Measurements from ENCODE around the gene NPL.

NPL gene, protein sequence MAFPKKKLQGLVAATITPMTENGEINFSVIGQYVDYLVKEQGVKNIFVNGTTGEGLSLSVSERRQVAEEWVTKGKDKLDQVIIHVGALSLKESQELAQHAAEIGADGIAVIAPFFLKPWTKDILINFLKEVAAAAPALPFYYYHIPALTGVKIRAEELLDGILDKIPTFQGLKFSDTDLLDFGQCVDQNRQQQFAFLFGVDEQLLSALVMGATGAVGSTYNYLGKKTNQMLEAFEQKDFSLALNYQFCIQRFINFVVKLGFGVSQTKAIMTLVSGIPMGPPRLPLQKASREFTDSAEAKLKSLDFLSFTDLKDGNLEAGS

DNA sequence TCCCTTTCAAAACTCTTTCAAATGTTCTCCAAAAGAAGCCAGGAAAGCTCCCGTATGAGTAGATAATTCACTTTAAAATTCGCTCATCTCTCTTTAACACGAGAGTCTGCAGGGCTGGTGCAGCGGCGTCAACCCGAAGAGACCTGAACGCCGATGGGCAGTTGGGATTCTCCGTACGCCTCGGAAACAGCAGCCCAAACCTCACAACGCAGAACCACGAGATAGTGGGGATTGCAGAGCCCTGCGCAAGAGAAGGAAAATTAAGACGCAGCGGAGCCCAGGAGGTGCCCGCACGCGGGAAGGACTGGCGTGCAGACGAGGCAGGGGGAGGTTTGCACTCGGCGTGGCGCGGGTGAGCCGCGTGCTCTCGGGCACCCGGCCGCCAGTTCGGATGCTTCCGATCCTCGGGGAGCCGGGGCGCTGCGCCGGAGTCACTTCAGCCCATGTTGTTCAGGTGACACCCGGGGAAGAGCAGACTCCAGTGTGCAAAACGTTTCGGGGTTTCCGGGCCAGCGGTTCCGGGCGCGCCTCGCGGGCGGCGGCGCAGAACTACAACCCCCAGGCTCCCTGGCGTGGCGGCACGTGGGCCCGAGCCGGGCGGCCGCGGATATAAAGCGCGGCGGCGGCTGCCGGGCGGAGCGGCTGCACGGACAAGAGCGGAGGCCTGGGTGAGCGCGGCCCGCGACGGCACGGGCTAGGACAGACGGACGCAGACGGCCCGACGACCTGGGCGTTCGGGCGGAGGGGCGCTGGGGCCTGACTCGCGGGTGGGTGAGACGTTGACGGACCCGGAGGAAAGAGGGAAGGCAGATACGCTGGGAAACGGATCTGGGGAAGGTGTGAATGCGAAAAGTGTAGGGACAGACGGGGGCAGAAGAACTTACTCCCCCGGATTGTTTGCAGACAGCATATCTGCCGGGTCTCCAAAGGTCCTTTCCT lies at the start of gene NPL:
Gene NPL (plus strand): TSS at position 636 of the 939 bp plus-strand sequence. CDS start 4,599 bp downstream, outside the sequence.
- Histone ChIP-seq H3K36me3 (ENCODE audit: control insufficient read depth, insufficient read depth, low read length, severe bottlenecking) (no peaks in the 10 kb centered on the region), H3K9ac (ENCODE audit: low read length) (peak within 1 kb of the TSS; percentile 89), H3K4me3 (ENCODE audit: low read length) (peak within 1 kb of the TSS; percentile 89), H3K27me3 (replicated peaks; ENCODE audit: control insufficient read depth, insufficient read depth, low read length) (no peaks in the 10 kb centered on the region), H3K4me1 (ENCODE audit: control insufficient read depth, insufficient read depth, low read length) (peaks cover 14% of the 10 kb centered on the region), H3K9me3 (ENCODE audit: control insufficient read depth, low read length) (no peaks in the 10 kb centered on the region)
- DNase-seq (ENCODE audit: low read depth), result peak; percentile 91

DNA sequence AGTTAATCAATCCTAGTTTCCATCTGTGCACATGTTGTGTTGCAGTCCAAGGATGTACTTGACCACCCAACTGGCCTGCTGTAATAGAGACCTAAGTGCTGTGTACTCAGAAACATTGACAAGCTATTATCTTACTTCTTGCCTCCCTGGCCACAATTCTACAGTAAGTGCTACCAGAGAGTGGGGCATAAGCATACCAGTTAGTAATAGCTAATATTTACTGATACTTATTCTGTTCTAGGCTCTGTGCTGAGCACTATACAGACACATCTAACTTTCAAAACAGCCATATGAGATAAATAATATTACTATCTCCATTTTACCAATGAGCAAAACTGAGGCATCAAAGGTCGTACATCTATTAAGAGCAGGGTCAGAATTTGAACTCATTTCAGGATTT lies 49.5 kb upstream of the NPL start:
- H3K27me3 ChIP-seq (replicated peaks; ENCODE audit: control insufficient read depth, insufficient read depth, low read length), result no peaks in the 10 kb centered on the region
- H3K9me3 ChIP-seq (ENCODE audit: control insufficient read depth, low read length), result peaks cover 6% of the 10 kb centered on the region
- DNase-seq (ENCODE audit: low read depth), result no peak
- no peak overlapping the region for H3K4me3 ChIP-seq (ENCODE audit: low read length)
- H3K36me3 ChIP-seq (ENCODE audit: control insufficient read depth, insufficient read depth, low read length, severe bottlenecking), result no peaks in the 10 kb centered on the region
- no peak overlapping the region for H3K9ac ChIP-seq (ENCODE audit: low read length)
- H3K4me1 ChIP-seq (ENCODE audit: control insufficient read depth, insufficient read depth, low read length), result no peaks in the 10 kb centered on the region

DNA sequence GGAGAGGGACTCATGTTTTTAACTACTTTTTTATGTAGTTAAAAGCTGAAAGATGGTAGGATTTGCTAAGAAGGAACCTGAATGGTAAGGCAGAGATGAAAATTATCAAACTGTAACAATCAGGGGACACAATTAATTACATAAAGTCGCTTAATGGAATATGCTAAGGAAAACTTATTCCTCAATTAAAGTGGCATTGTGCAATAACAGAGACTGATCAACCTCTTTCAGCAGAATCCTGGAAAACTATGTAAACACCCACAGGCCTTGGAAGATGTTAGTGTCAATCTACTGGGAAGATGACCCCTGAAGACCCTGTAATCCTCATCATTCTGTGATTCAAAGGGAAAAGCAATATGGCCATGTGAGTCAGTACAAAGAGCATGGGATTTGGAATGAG lies 46.8 kb upstream of the NPL start:
- no peak overlapping the region for H3K4me3 ChIP-seq (ENCODE audit: low read length)
- no peaks in the 10 kb centered on the region for H3K27me3 ChIP-seq (replicated peaks; ENCODE audit: control insufficient read depth, insufficient read depth, low read length)
- no peaks in the 10 kb centered on the region for H3K36me3 ChIP-seq (ENCODE audit: control insufficient read depth, insufficient read depth, low read length, severe bottlenecking)
- H3K9me3 ChIP-seq (ENCODE audit: control insufficient read depth, low read length), result no peaks in the 10 kb centered on the region
- H3K9ac ChIP-seq (ENCODE audit: low read length), result no peak overlapping the region
- no peak for DNase-seq (ENCODE audit: low read depth)
- H3K4me1 ChIP-seq (ENCODE audit: control insufficient read depth, insufficient read depth, low read length), result no peaks in the 10 kb centered on the region

DNA sequence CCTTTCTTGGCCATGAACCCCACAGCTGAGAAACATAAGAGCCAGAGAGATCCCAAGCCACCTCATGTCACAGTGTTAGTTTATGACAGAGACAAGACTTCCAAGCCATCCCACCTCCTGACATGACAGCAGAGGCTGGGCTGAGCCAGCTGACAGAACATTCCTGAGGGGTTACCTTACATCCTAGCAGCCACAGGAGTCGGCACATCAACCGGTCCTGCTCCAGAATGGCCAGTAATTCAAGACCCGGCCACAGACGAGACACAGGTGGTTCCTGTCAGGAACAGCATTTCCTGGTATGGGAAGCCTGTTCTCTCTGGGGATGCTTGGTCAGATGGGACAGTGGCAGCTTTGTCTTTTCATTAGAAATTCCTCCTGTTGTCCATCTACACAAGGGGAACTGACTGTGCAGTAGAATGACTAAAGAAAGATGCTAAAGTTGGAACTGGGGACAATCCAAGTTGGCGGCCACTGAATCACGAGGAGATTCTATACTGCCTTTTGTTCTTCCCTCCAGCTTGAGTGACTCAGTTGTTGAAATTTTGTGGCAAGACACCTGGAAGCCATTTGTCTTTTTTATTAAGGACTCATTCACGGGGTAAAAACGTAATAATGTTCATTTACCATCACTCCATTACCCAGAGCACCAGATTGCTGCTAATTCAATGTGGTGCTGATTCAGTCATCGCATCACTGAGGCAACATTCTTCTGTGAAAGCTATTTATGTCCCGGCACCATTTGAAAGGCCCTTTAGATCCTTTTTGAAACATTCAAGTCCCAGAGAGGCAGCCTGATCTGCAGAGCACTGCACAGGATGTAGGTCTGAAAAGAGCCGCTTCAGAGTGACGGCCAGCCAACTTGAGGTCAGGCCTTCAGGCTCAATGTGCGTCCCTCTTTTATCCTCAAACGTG lies 37.2 kb upstream of the NPL start:
- Histone ChIP-seq H3K4me1 (ENCODE audit: control insufficient read depth, insufficient read depth, low read length) (no peaks in the 10 kb centered on the region), H3K36me3 (ENCODE audit: control insufficient read depth, insufficient read depth, low read length, severe bottlenecking) (no peaks in the 10 kb centered on the region), H3K27me3 (replicated peaks; ENCODE audit: control insufficient read depth, insufficient read depth, low read length) (peaks cover 11% of the 10 kb centered on the region), H3K9ac (ENCODE audit: low read length) (no peak overlapping the region), H3K4me3 (ENCODE audit: low read length) (no peak overlapping the region), H3K9me3 (ENCODE audit: control insufficient read depth, low read length) (no peaks in the 10 kb centered on the region)
- DNase-seq (ENCODE audit: low read depth), result no peak

DNA sequence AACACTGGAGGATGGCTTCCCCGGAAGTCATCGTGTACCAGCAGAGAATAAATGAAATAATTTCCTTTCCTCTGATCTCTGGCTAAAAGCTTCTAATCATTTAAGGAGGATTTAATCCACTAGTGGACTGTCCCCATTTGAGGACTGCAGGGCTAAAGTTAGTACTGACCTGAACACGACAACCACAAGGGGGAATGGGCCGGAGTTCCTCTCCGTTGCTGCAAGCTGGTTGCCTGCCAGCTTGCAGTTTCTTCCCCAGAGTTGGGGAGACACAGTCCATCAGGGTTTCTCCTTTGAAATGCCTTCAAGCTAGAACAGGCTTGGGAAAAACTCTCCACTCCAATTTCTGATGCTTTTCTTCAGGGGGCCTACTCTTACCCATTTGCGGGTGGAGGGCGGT lies 35.5 kb upstream of the NPL start:
- no peaks in the 10 kb centered on the region for H3K9me3 ChIP-seq (ENCODE audit: control insufficient read depth, low read length)
- no peak overlapping the region for H3K9ac ChIP-seq (ENCODE audit: low read length)
- no peaks in the 10 kb centered on the region for H3K4me1 ChIP-seq (ENCODE audit: control insufficient read depth, insufficient read depth, low read length)
- H3K4me3 ChIP-seq (ENCODE audit: low read length), result no peak overlapping the region
- H3K27me3 ChIP-seq (replicated peaks; ENCODE audit: control insufficient read depth, insufficient read depth, low read length), result peaks cover 11% of the 10 kb centered on the region
- H3K36me3 ChIP-seq (ENCODE audit: control insufficient read depth, insufficient read depth, low read length, severe bottlenecking), result no peaks in the 10 kb centered on the region
- no peak for DNase-seq (ENCODE audit: low read depth)

DNA sequence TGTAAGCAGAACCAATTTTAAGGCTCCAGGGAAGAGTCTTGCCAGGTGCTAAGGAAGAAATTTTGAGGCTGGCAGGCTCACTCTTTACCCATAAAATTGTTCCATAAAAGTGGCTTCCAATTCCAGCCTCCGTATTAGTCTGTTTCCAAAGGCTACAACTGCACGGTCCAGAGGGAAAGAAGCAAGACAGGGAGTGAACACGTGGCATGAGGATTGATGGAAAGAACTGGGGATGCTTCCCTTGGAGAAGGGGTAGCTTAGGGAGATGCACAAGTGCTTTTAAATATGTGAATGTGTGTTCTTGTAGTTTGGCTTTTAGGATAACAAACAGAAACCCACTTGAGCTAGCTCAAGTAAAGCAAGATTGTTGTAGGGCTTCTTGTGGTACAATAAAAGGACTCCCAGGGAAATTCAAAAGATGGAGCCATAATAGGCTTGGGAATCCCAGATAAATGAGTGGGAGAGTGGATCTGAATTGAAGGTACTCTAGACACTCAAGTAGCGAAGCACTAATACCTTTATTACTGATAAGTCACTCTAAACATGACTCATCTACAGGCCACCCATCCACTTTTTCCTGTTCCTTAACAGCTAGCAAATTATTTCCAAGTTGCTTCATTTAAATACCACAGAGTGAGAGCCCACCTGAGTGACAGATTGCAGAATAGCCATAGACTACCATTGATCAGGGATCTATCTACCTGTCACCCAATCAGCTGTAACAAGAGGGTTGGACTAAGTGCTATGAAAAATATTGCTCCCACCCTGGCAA lies 34.8 kb upstream of the NPL start:
- Histone ChIP-seq H3K9me3 (ENCODE audit: control insufficient read depth, low read length) (no peaks in the 10 kb centered on the region), H3K27me3 (replicated peaks; ENCODE audit: control insufficient read depth, insufficient read depth, low read length) (peaks cover 11% of the 10 kb centered on the region), H3K36me3 (ENCODE audit: control insufficient read depth, insufficient read depth, low read length, severe bottlenecking) (no peaks in the 10 kb centered on the region), H3K9ac (ENCODE audit: low read length) (no peak overlapping the region), H3K4me1 (ENCODE audit: control insufficient read depth, insufficient read depth, low read length) (no peaks in the 10 kb centered on the region), H3K4me3 (ENCODE audit: low read length) (no peak overlapping the region)
- DNase-seq (ENCODE audit: low read depth), result no peak

DNA sequence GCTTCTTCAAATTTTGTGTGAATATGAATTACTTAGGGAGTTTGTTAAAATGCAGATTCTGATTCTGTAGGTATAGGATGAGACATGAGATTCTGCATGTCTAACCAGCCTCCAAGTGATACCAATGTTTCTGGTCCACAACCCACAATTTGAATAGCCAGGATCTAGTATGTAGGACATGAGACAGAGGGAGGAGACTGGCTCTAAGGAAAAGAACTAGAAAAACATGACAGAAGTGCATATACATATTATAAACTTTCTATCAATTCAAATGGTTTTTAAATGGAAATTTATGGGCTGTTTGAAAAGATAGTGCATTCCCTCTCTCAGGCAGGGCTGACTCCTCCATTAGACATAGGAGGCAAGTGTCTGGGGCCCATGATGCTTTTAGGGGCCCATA lies 33.9 kb upstream of the NPL start:
- DNase-seq (ENCODE audit: low read depth), result no peak
- Histone ChIP-seq H3K36me3 (ENCODE audit: control insufficient read depth, insufficient read depth, low read length, severe bottlenecking) (no peaks in the 10 kb centered on the region), H3K4me3 (ENCODE audit: low read length) (no peak overlapping the region), H3K9me3 (ENCODE audit: control insufficient read depth, low read length) (no peaks in the 10 kb centered on the region), H3K4me1 (ENCODE audit: control insufficient read depth, insufficient read depth, low read length) (no peaks in the 10 kb centered on the region), H3K9ac (ENCODE audit: low read length) (no peak overlapping the region), H3K27me3 (replicated peaks; ENCODE audit: control insufficient read depth, insufficient read depth, low read length) (peaks cover 11% of the 10 kb centered on the region)

DNA sequence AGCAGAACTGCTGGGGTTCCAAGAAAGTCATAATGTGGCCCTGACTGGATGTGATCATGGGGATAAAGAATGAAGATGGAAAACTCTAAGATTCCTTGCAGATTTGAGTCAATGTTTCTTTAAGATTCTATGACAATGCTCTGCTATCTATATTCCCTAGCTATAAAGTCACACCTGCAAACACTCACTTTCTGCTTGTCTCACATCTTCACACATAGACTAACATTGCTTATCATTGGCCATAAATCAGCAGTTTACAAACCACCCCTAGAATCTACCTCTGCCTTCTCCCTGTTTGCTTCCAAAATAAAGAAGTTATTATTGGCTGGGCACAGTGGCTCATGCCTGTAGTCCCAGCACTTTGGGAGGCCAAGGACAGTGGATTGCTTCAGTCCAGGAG lies 33.1 kb upstream of the NPL start:
- Histone ChIP-seq H3K4me1 (ENCODE audit: control insufficient read depth, insufficient read depth, low read length) (no peaks in the 10 kb centered on the region), H3K27me3 (replicated peaks; ENCODE audit: control insufficient read depth, insufficient read depth, low read length) (peaks cover 11% of the 10 kb centered on the region), H3K9me3 (ENCODE audit: control insufficient read depth, low read length) (peaks cover 4% of the 10 kb centered on the region), H3K4me3 (ENCODE audit: low read length) (no peak overlapping the region), H3K36me3 (ENCODE audit: control insufficient read depth, insufficient read depth, low read length, severe bottlenecking) (no peaks in the 10 kb centered on the region), H3K9ac (ENCODE audit: low read length) (no peak overlapping the region)
- DNase-seq (ENCODE audit: low read depth), result no peak

DNA sequence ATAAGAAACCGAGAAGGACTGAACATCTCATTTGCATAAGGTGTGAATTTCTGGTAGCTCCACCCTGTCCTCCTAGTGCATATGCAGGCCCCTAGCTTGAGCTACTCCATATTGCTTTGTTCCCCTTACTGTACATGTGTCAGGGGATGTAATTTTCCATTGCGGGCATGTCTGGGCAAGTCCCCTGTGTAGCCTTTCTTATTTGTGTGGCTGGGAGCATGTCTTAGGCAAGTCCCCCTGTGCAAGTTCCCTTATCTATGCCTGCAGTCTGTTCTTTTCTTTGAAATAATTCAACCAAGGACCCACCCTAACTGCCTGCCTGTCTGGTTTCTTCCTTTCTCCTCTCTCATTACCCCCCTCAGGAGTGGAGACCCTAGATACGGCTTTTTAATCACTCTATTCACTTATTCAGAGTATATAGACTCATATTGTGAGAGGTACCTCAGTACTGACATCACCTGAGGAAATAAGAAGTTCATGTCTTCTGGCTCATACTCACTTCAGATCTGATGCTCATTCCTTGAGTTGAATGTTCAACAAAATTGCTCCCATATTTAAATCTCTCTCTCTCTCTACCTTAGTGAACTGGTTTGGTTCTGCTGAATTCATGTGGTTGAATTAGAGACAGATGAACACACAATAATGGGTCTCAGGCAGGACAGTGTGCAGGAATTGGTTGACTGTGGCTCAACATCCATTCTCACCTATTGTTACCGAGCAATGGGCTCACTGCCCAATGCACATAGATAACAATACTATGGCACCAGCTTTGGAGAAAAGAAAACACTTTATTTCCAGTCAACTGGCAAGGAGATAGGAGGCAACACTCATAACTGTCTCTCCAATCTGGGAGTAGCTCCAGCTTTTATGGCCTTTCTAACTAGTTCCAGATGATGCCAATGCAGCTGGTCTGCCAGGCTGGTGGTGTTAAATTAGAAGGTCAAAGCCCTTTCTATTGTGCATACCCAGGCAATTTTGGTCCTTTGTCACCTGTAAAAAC lies 27.9 kb upstream of the NPL start:
- Histone ChIP-seq H3K9ac (ENCODE audit: low read length) (no peak overlapping the region), H3K27me3 (replicated peaks; ENCODE audit: control insufficient read depth, insufficient read depth, low read length) (no peaks in the 10 kb centered on the region)
- DNase-seq (ENCODE audit: low read depth), result peak; percentile 20

More for the DNA sequence above, 27.9 kb upstream of the NPL start:
- H3K4me3 ChIP-seq (ENCODE audit: low read length), result no peak overlapping the region
- H3K9me3 ChIP-seq (ENCODE audit: control insufficient read depth, low read length), result peaks cover 9% of the 10 kb centered on the region
- no peaks in the 10 kb centered on the region for H3K36me3 ChIP-seq (ENCODE audit: control insufficient read depth, insufficient read depth, low read length, severe bottlenecking)
- H3K4me1 ChIP-seq (ENCODE audit: control insufficient read depth, insufficient read depth, low read length), result peaks cover 21% of the 10 kb centered on the region

All from adipocyte (in vitro differentiated cells).